H9 (cell line): ENCODE results near the gene PDE3A. TPM values are rescaled to one million over a fixed set of nuclear protein-coding genes. Genes with fewer than 3 reads are reported as not detected.

Experiments used
- DNase-seq: peaks from one replicate; pipeline ENCODE4 v3.0.0-alpha.2; 2017
- H2AFZ ChIP-seq: one replicate; pipeline ENCODE4 v1.6.1; 2013; ENCODE audit warnings: mild to moderate bottlenecking, low read length, control low read depth, moderate library complexity
- H2AK5ac ChIP-seq: 2 replicates; pipeline ENCODE4 v1.6.1; 2013; ENCODE audit warnings: low read length, control low read depth, mixed read lengths; ENCODE audit not compliant: insufficient read length
- H2BK120ac ChIP-seq: one replicate; pipeline ENCODE4 v1.6.1; 2013; ENCODE audit warnings: low read depth, mild to moderate bottlenecking, low read length, control low read depth, inconsistent platforms; ENCODE audit not compliant: poor library complexity, severe bottlenecking
- H2BK12ac ChIP-seq: 2 replicates; pipeline ENCODE4 v1.6.1; 2013; ENCODE audit warnings: low read length, control low read depth, mixed read lengths, low read depth; ENCODE audit not compliant: insufficient read length
- H2BK15ac ChIP-seq: 2 replicates; pipeline ENCODE4 v1.6.1; 2013; ENCODE audit warnings: low read depth, low read length, control low read depth
- H2BK20ac ChIP-seq: one replicate; pipeline ENCODE4 v1.6.1; 2013; ENCODE audit warnings: low read depth, mild to moderate bottlenecking, low read length, control low read depth, inconsistent platforms; ENCODE audit not compliant: poor library complexity, severe bottlenecking
- H2BK5ac ChIP-seq: 2 replicates; pipeline ENCODE4 v1.6.1; 2013; ENCODE audit warnings: low read length, control low read depth, mixed read lengths; ENCODE audit not compliant: insufficient read length
- H3K14ac ChIP-seq: 2 replicates; pipeline ENCODE4 v1.6.1; 2013; ENCODE audit warnings: low read length, control low read depth; ENCODE audit not compliant: insufficient read depth
- H3K18ac ChIP-seq: 2 replicates; pipeline ENCODE4 v1.6.1; 2013; ENCODE audit warnings: low read depth, mild to moderate bottlenecking, mixed read lengths, low read length, control low read depth; ENCODE audit not compliant: insufficient read length
- H3K23ac ChIP-seq: 2 replicates; pipeline ENCODE4 v1.6.1; 2013; ENCODE audit warnings: low read length, control low read depth, mixed read lengths, low read depth; ENCODE audit not compliant: insufficient read length
- H3K23me2 ChIP-seq: 2 replicates; pipeline ENCODE4 v1.6.1; 2013; ENCODE audit warnings: low read depth, mild to moderate bottlenecking, mixed read lengths, low read length, control low read depth; ENCODE audit not compliant: insufficient read length, poor library complexity, severe bottlenecking
- H3K27ac ChIP-seq: 2 replicates; pipeline ENCODE4 v1.5.1; 2013; ENCODE audit warnings: low read length, control low read depth, mixed read lengths, low read depth; ENCODE audit not compliant: insufficient read length
- H3K27me3 ChIP-seq: 2 replicates; pipeline ENCODE4 v1.6.1; 2013; ENCODE audit warnings: low read length, control low read depth, inconsistent platforms; ENCODE audit not compliant: insufficient read depth
- H3K4ac ChIP-seq: 2 replicates; pipeline ENCODE4 v1.6.1; 2013; ENCODE audit warnings: low read depth, mild to moderate bottlenecking, control low read depth, inconsistent platforms, low read length, moderate library complexity
- H3K4me1 ChIP-seq: 2 replicates; pipeline ENCODE4 v1.6.1; 2013; ENCODE audit warnings: low read length, control low read depth, inconsistent platforms; ENCODE audit not compliant: insufficient read depth
- H3K4me2 ChIP-seq: 2 replicates; pipeline ENCODE4 v1.6.1; 2013; ENCODE audit warnings: low read length, control low read depth, mixed read lengths; ENCODE audit not compliant: insufficient read length, insufficient read depth
- H3K56ac ChIP-seq: 2 replicates; pipeline ENCODE4 v1.6.1; 2013; ENCODE audit warnings: low read depth, mild to moderate bottlenecking, mixed read lengths, low read length, control low read depth; ENCODE audit not compliant: insufficient read length
- H3K79me1 ChIP-seq: 2 replicates; pipeline ENCODE4 v1.6.1; 2013; ENCODE audit warnings: low read depth, mild to moderate bottlenecking, moderate library complexity, low read length, control low read depth, inconsistent platforms; ENCODE audit not compliant: insufficient read depth, poor library complexity, severe bottlenecking
- H3K79me2 ChIP-seq: 2 replicates; pipeline ENCODE4 v1.6.1; 2013; ENCODE audit warnings: low read length, control low read depth, inconsistent platforms; ENCODE audit not compliant: insufficient read depth
- H3K9ac ChIP-seq: 2 replicates; pipeline ENCODE4 v1.6.1; 2013; ENCODE audit warnings: low read length, control low read depth, mixed read lengths; ENCODE audit not compliant: insufficient read length; ENCODE audit errors: extremely low read depth
- H3K9me3 ChIP-seq: one replicate; pipeline ENCODE4 v1.6.1; 2013; ENCODE audit warnings: low read depth, low read length, inconsistent platforms; ENCODE audit not compliant: control insufficient read depth
- H3T11ph ChIP-seq: one replicate; pipeline ENCODE4 v1.6.1; 2013; ENCODE audit warnings: mild to moderate bottlenecking, low read length, control low read depth, inconsistent platforms
- H4K20me1 ChIP-seq: one replicate; pipeline ENCODE4 v1.6.1; 2013; ENCODE audit not compliant: control insufficient read depth, insufficient read length, insufficient read depth
- H4K5ac ChIP-seq: 2 replicates; pipeline ENCODE4 v1.6.1; 2013; ENCODE audit warnings: low read depth, mild to moderate bottlenecking, mixed read lengths, low read length, control low read depth; ENCODE audit not compliant: insufficient read length
- H4K8ac ChIP-seq: replicated peaks from 2 replicates; pipeline ENCODE4 v1.6.1; 2013; ENCODE audit warnings: low read length, control low read depth, mixed read lengths, low read depth; ENCODE audit not compliant: insufficient read length
- H4K91ac ChIP-seq: 2 replicates; pipeline ENCODE4 v1.6.1; 2013; ENCODE audit warnings: low read depth, mild to moderate bottlenecking, moderate library complexity, mixed read lengths, low read length, control low read depth; ENCODE audit not compliant: insufficient read length
- H3K27ac Mint-ChIP-seq, 3 experiments: 2 replicates in 2 of 3; 3 replicates in 1 of 3; pipeline ENCODE4 v1.8.0; 2020 to 2021; ENCODE audit warnings: mixed read lengths in 3 of 3, mild to moderate bottlenecking in 1 of 3, moderate library complexity in 1 of 3
- H3K27me3 Mint-ChIP-seq: 2 replicates; pipeline ENCODE4 v1.8.0; 2021; ENCODE audit warnings: low read depth, mild to moderate bottlenecking, moderate library complexity, mixed read lengths
- H3K36me3 Mint-ChIP-seq, 3 experiments: 2 replicates in 2 of 3; 3 replicates in 1 of 3; pipeline ENCODE4 v1.8.0; 2020 to 2021; ENCODE audit warnings: low read depth in 3 of 3, mixed read lengths in 3 of 3; ENCODE audit not compliant: insufficient read depth in 1 of 3
- H3K4me1 Mint-ChIP-seq, 2 experiments: 2 replicates each; pipeline ENCODE4 v1.8.0; 2020; ENCODE audit warnings: mixed read lengths in 2 of 2
- H3K4me3 Mint-ChIP-seq, 2 experiments: 2 replicates in 1 of 2; 3 replicates in 1 of 2; pipeline ENCODE4 v1.8.0; 2020 to 2021; ENCODE audit warnings: mild to moderate bottlenecking in 2 of 2, mixed read lengths in 2 of 2, moderate library complexity in 1 of 2
- H3K9me3 Mint-ChIP-seq, 2 experiments: 2 replicates in 1 of 2; 3 replicates in 1 of 2; pipeline ENCODE4 v1.8.0; 2020; ENCODE audit warnings: mild to moderate bottlenecking in 2 of 2, mixed read lengths in 2 of 2, moderate library complexity in 1 of 2
- CTCF ChIP-seq: fragments of 200-600 bp; sonication (generic); conservative IDR thresholded peaks from 3 replicates; pipeline ENCODE4 v1.8.0; 2021; ENCODE audit warnings: antibody characterized with exemption, mild to moderate bottlenecking
- WGBS: extraction: QIAGEN DNeasy Blood & Tissue Kit; methylation state at CpG from one replicate; pipeline ENCODE4 v1.1.7; 2013; ENCODE audit warnings: missing lambda C conversion rate, low lambda C conversion rate, mixed read lengths; ENCODE audit not compliant: insufficient read length; ENCODE audit errors: extremely low coverage; 5-methylcytosine and 5-hydroxymethylcytosine counted together
- total RNA-seq: library from RNA; stranded (reverse); gene quantifications from 2 replicates; pipeline ENCODE4 v1.2.1, GENCODE V29; 2021

Gene PDE3A
- total RNA-seq, 1 experiment from 2014 or later: 3.0 TPM

GRCh38 chr12:20493934-20494333 lies 125.6 kb downstream of the PDE3A start:
- H2BK120ac ChIP-seq: no peak overlapping the region
- H3K27me3 ChIP-seq: no peaks in the 10 kb centered on the region
- no peak overlapping the region for H3K14ac ChIP-seq
- H3K79me2 ChIP-seq: no peaks in the 10 kb centered on the region
- no peak overlapping the region for H3K4ac ChIP-seq
- H3K9me3 ChIP-seq: no peaks in the 10 kb centered on the region
- no peak overlapping the region for H4K91ac ChIP-seq
- no peaks in the 10 kb centered on the region for H3K9me3 Mint-ChIP-seq
- no peak overlapping the region for H3K4me2 ChIP-seq
- H4K5ac ChIP-seq: no peak overlapping the region
- no peaks in the 10 kb centered on the region for H3K79me1 ChIP-seq
- no peaks in the 10 kb centered on the region for H3K23me2 ChIP-seq
- H3K27me3 Mint-ChIP-seq: no peaks in the 10 kb centered on the region
- H2BK15ac ChIP-seq: no peak overlapping the region
- DNase-seq: no peak
- H4K20me1 ChIP-seq: no peaks in the 10 kb centered on the region
- no peak overlapping the region for H3K56ac ChIP-seq
- no peak overlapping the region for H2BK20ac ChIP-seq
- H3K4me3 Mint-ChIP-seq: no peak overlapping the region
- no peak overlapping the region for H2BK12ac ChIP-seq
- no peak overlapping the region for H3K23ac ChIP-seq
- H3K4me1 Mint-ChIP-seq: peaks cover 11 to 19% of the 10 kb centered on the region in 2 experiments
- H2BK5ac ChIP-seq: no peak overlapping the region
- no CpG with 5 or more reads among the region's 1 CpG for WGBS
- no peak overlapping the region for H2AFZ ChIP-seq
- no peak overlapping the region for H3T11ph ChIP-seq
- no peak overlapping the region for H3K27ac ChIP-seq
- H3K4me1 ChIP-seq: peaks cover 3% of the 10 kb centered on the region; the same call in 1 of the 2 replicates
- no peak overlapping the region for H3K9ac ChIP-seq
- H3K27ac Mint-ChIP-seq: no peak overlapping the region
- H2AK5ac ChIP-seq: no peak overlapping the region
- TF ChIP-seq CTCF: no peak
- no peak overlapping the region for H4K8ac ChIP-seq
- no peak overlapping the region for H3K18ac ChIP-seq
- no peaks in the 10 kb centered on the region; a peak in 1 of 7 replicates for H3K36me3 Mint-ChIP-seq
